Loucy (cell line): ENCODE data around the gene LIG1.

Experiments
- CTCF ChIP-seq: fragments of 200-600 bp; sonication (generic); conservative IDR thresholded peaks from 2 replicates; pipeline ENCODE4 v1.5.1; 2014; ENCODE audit warnings: mild to moderate bottlenecking, antibody characterized with exemption, low read length
- EZH2phosphoT487 ChIP-seq: fragments of 200-600 bp; IDR thresholded peaks from 2 replicates; pipeline ENCODE4 v1.6.1; 2018; ENCODE audit warnings: antibody characterized with exemption, mild to moderate bottlenecking, moderate library complexity, borderline replicate concordance

- no peak for TF ChIP-seq CTCF
- TF ChIP-seq EZH2phosphoT487: no peak
Observed at GRCh38 chr19:48196321-48196763, 26.2 kb upstream of the LIG1 start.
